Measurements from ENCODE around the gene FHAD1.

- TF ChIP-seq CTCF (IDR thresholded peaks at IDR 0.05 in 4 of 5, conservative IDR thresholded peaks at IDR 0.05 in 1 of 5), result no peak
- TF ChIP-seq POLR2A (IDR thresholded peaks at IDR 0.05), result no peak
Measured at GRCh38 chr1:15286452-15286851, 39.4 kb downstream of the FHAD1 start.
